HepG2 (cell line): ENCODE results near the gene BCL6B. TPM values are rescaled to one million over a fixed set of nuclear protein-coding genes. Genes with fewer than 3 reads are reported as not detected.

ENCODE experiments used
- HMG20B ChIP-seq: conservative IDR thresholded peaks from 2 replicates; pipeline ENCODE4 v1.6.1; 2016; ENCODE audit warnings: missing genetic modification reagents, missing compliant biosample characterization
- KMT2B ChIP-seq: IDR thresholded peaks from 2 replicates; pipeline ENCODE4 v1.6.1; 2016; ENCODE audit warnings: missing genetic modification reagents, missing compliant biosample characterization
- SALL1 ChIP-seq: sonication (generic); formaldehyde crosslinking; IDR thresholded peaks from 2 replicates; pipeline ENCODE4 v1.8.0; 2022; ENCODE audit warnings: mild to moderate bottlenecking, missing genetic modification reagents
- SOX5 ChIP-seq: IDR thresholded peaks from 2 replicates; pipeline ENCODE4 v1.6.1; 2016; ENCODE audit warnings: borderline replicate concordance
- ZMYM3 ChIP-seq: sonication (generic); formaldehyde crosslinking; IDR thresholded peaks from 2 replicates; pipeline ENCODE4 v1.5.1; 2020; ENCODE audit warnings: mild to moderate bottlenecking, missing genetic modification reagents
- ZNF17 ChIP-seq: sonication (generic); formaldehyde crosslinking; IDR thresholded peaks from 2 replicates; pipeline ENCODE4 v1.5.0; 2020; ENCODE audit warnings: mild to moderate bottlenecking, missing genetic modification reagents
- ZNF530 ChIP-seq: sonication (generic); formaldehyde crosslinking; IDR thresholded peaks from 2 replicates; pipeline ENCODE4 v1.5.0; 2020; ENCODE audit warnings: low read depth, mild to moderate bottlenecking, missing genetic modification reagents
- ZNF543 ChIP-seq: sonication (generic); formaldehyde crosslinking; IDR thresholded peaks from 2 replicates; pipeline ENCODE4 v1.4.0; 2020; ENCODE audit warnings: mild to moderate bottlenecking, missing genetic modification reagents
- ZNF547 ChIP-seq: sonication (generic); formaldehyde crosslinking; IDR thresholded peaks from 2 replicates; pipeline ENCODE4 v1.5.1; 2020; ENCODE audit warnings: mild to moderate bottlenecking, missing genetic modification reagents
- ZNF614 ChIP-seq: IDR thresholded peaks from 2 replicates; pipeline ENCODE4 v1.6.1; 2018; ENCODE audit warnings: missing biosample characterization, missing genetic modification reagents, inconsistent platforms, borderline replicate concordance
- ZNF737 ChIP-seq: sonication (generic); formaldehyde crosslinking; IDR thresholded peaks from 2 replicates; pipeline ENCODE4 v1.5.0; 2020; ENCODE audit warnings: missing genetic modification reagents, mild to moderate bottlenecking, borderline replicate concordance
- ZNF761 ChIP-seq: sonication (generic); formaldehyde crosslinking; conservative IDR thresholded peaks from 2 replicates; pipeline ENCODE4 v1.4.0; 2020; ENCODE audit warnings: mild to moderate bottlenecking, missing genetic modification reagents
- polyA plus RNA-seq, 8 experiments: library from polyadenylated mRNA; depleted of rRNA in 3 of 8; stranded (reverse) in 7 of 8; unstranded in 1 of 8; fragments of >200 nt; fragmentation: Illumina TruSeq in 4 of 8; extraction: Trizol in 4 of 8; gene quantifications; 2 replicates each; pipeline versions ENCODE4 v1.2.1 to v1.2.3, GENCODE V29; 2011 to 2016; ENCODE audit warnings: low read depth in 4 of 8, missing spikeins in 1 of 8, mixed read lengths in 1 of 8; ENCODE audit not compliant: insufficient read depth in 1 of 8
- total RNA-seq, 5 experiments: library from RNA; depleted of rRNA; stranded (reverse); fragments of >200 nt; fragmentation: Illumina TruSeq; extraction: Trizol; gene quantifications; 2 replicates each; pipeline ENCODE4 v1.2.3, GENCODE V29; 2016; ENCODE audit warnings: low read depth in 1 of 5
- TF ChIP-seq, protein P1 (sequence below): sonication (generic); formaldehyde crosslinking; IDR thresholded peaks from 2 replicates; pipeline ENCODE4 v1.9.0; 2021; ENCODE audit warnings: missing genetic modification reagents, borderline replicate concordance
- TF ChIP-seq, protein P2 (sequence below): IDR thresholded peaks from 2 replicates; pipeline ENCODE4 v1.6.1; 2016; ENCODE audit warnings: missing compliant biosample characterization, missing genetic modification reagents, borderline replicate concordance
- TF ChIP-seq, protein P3 (sequence below): sonication (generic); formaldehyde crosslinking; IDR thresholded peaks from 2 replicates; pipeline ENCODE4 v1.4.0; 2020; ENCODE audit warnings: missing genetic modification reagents

The BCL6B gene
- total and polyA plus RNA-seq, 2 of the 13 experiments (the other 11 are each of a cell fraction or from before 2014, with no cell fraction given) = not detected

DNA sequence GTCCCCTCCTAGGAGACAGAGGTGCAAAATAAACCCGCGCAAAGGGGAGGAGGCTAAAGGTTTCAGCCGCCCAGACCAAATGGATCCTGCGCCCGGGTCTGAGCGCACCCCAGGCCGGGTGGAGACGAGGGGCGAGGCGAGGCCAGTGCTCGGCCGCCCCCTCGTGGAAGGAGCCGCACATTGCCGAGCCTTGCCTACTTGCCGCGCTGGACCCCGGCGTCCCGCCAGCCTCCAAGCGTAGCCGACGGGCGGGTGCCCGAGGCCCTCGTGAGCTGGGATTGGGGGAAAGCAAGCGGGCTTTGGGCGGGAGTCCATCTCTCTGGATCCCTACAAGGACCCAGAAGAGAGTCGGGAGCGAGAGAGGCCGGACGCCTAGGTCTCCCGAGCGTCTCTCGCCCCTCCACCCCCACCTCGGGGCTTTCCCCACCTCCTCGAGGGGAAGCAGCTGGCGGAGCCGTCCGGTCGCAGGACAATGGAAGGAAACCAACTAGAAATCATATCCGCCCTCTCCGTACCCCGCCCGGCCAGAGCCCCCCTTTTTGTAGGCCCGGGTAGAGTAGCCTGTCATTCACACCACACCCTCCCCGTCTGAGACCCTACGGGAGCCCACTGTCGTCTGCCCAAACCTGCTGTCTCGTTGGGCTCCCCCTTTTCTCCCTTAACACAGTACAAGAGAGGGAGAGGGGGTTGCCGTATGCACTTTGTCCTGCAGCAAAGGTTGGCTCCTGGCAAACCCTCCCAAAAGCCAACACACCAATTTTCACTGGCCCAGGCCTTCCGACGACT lies 664 bp upstream of the BCL6B start (continued):
- TF ChIP-seq, protein P1, sequence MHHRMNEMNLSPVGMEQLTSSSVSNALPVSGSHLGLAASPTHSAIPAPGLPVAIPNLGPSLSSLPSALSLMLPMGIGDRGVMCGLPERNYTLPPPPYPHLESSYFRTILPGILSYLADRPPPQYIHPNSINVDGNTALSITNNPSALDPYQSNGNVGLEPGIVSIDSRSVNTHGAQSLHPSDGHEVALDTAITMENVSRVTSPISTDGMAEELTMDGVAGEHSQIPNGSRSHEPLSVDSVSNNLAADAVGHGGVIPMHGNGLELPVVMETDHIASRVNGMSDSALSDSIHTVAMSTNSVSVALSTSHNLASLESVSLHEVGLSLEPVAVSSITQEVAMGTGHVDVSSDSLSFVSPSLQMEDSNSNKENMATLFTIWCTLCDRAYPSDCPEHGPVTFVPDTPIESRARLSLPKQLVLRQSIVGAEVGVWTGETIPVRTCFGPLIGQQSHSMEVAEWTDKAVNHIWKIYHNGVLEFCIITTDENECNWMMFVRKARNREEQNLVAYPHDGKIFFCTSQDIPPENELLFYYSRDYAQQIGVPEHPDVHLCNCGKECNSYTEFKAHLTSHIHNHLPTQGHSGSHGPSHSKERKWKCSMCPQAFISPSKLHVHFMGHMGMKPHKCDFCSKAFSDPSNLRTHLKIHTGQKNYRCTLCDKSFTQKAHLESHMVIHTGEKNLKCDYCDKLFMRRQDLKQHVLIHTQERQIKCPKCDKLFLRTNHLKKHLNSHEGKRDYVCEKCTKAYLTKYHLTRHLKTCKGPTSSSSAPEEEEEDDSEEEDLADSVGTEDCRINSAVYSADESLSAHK (CRISPR knock-in tag) = no peak
- TF ChIP-seq HMG20B (CRISPR knock-in tag) = no peak
- peak; percentile 63; the same call in 1 of the 2 replicates for TF ChIP-seq KMT2B
- TF ChIP-seq ZNF17 = no peak
- TF ChIP-seq ZNF530 = no peak
- TF ChIP-seq ZNF737 (CRISPR knock-in tag) = no peak
- TF ChIP-seq ZNF761 (CRISPR knock-in tag) = no peak
- peak; percentile 71 for TF ChIP-seq SALL1
- TF ChIP-seq, protein P2, sequence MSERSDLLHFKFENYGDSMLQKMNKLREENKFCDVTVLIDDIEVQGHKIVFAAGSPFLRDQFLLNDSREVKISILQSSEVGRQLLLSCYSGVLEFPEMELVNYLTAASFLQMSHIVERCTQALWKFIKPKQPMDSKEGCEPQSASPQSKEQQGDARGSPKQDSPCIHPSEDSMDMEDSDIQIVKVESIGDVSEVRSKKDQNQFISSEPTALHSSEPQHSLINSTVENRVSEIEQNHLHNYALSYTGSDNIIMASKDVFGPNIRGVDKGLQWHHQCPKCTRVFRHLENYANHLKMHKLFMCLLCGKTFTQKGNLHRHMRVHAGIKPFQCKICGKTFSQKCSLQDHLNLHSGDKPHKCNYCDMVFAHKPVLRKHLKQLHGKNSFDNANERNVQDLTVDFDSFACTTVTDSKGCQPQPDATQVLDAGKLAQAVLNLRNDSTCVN (CRISPR knock-in tag) = 0 out of 2 replicates have a peak, but pooled peaks have one; percentile 54
- TF ChIP-seq ZNF614 (CRISPR knock-in tag) = no peak; the same call in 1 of the 2 replicates
- TF ChIP-seq ZNF543 (CRISPR knock-in tag) = 0 out of 2 replicates have a peak, but pooled peaks have one; percentile 54
- TF ChIP-seq ZMYM3 (CRISPR knock-in tag) = no peak
- TF ChIP-seq, protein P3, sequence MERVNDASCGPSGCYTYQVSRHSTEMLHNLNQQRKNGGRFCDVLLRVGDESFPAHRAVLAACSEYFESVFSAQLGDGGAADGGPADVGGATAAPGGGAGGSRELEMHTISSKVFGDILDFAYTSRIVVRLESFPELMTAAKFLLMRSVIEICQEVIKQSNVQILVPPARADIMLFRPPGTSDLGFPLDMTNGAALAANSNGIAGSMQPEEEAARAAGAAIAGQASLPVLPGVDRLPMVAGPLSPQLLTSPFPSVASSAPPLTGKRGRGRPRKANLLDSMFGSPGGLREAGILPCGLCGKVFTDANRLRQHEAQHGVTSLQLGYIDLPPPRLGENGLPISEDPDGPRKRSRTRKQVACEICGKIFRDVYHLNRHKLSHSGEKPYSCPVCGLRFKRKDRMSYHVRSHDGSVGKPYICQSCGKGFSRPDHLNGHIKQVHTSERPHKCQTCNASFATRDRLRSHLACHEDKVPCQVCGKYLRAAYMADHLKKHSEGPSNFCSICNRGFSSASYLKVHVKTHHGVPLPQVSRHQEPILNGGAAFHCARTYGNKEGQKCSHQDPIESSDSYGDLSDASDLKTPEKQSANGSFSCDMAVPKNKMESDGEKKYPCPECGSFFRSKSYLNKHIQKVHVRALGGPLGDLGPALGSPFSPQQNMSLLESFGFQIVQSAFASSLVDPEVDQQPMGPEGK = peak; percentile 66
- no peak; the same call in 1 of the 2 replicates for TF ChIP-seq ZNF547
- TF ChIP-seq SOX5 = no peak
